ENCODE measurements around the gene MMRN2. TPM values are rescaled to one million over a fixed set of nuclear protein-coding genes. Genes with fewer than 3 reads are reported as not detected.

Gene MMRN2
- total RNA-seq, 2 donors from 2014 or later, result 16.8 to 17.4 TPM

DNA sequence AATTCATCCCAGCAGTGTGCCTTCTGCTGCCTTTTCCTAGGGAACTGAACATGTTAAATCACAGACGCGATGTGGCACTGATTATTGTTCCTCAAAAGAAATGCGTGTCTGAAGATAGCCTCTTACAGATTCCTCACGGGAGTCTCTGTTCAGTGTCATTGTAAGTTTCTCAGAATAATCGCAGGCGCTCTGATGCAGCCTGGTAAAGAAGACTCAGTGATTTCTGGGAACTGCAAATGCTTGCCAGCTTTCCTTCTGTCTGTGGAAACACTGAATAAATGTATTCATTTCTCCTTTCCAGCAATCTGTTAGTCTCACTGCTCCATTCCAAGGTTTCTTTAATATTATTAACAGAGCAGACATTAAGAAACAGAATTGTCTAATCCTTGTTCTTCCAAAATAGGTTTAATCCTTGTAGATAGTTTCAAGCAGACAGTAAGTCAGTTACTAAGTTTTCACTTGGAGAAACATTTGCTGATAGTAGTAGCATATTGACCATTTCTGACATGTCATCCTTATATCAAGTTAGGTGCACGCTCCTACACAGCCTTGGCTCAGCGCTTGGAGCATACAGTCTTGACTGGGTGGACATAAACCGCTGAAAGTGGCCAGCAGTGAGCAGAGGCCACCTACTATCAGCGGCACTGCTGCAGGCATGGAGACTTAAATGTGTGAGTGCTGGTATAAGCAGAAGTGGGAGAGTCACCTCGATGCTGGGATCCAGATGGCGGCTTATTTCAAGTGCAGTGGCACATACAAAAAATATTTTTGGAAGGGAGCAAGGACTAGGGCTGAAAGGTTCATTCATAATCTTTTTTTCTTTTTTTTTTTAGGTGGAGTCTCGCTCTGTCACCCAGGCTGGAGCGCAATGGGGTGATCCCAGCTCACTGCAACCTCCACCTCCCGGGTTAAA lies 27.7 kb downstream of the MMRN2 start:
- TF ChIP-seq, protein P1, sequence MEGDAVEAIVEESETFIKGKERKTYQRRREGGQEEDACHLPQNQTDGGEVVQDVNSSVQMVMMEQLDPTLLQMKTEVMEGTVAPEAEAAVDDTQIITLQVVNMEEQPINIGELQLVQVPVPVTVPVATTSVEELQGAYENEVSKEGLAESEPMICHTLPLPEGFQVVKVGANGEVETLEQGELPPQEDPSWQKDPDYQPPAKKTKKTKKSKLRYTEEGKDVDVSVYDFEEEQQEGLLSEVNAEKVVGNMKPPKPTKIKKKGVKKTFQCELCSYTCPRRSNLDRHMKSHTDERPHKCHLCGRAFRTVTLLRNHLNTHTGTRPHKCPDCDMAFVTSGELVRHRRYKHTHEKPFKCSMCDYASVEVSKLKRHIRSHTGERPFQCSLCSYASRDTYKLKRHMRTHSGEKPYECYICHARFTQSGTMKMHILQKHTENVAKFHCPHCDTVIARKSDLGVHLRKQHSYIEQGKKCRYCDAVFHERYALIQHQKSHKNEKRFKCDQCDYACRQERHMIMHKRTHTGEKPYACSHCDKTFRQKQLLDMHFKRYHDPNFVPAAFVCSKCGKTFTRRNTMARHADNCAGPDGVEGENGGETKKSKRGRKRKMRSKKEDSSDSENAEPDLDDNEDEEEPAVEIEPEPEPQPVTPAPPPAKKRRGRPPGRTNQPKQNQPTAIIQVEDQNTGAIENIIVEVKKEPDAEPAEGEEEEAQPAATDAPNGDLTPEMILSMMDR (IDR thresholded peaks at IDR 0.05), result no peak
- no peak for TF ChIP-seq POLR2A (IDR thresholded peaks at IDR 0.05)
- WGBS, 2 donors, result 85 to 94% methylated on average over 15 of the region's 15 CpGs
- peaks cover 0 to 2% of the 10 kb centered on the region in 2 donors for H3K36me3 ChIP-seq (replicated peaks in 1 of 2; ENCODE audit: insufficient read depth in 1 of 2, low read depth in 2 of 2)
- no peak overlapping the region for H3K27ac ChIP-seq
- no peaks in the 10 kb centered on the region for H3K9me3 ChIP-seq
- DNase-seq, result no peak
- H3K4me3 ChIP-seq, result no peak overlapping the region
- H3K27me3 ChIP-seq, result no peaks in the 10 kb centered on the region
- no peak for ATAC-seq
- intact Hi-C loops (cut with DNase I), result no loop called here
- H3K4me1 ChIP-seq, result no peaks in the 10 kb centered on the region

- H3K27ac ChIP-seq, result peak overlapping the region in 3 of 4 donors; percentile 14 to 54 (median 38)
- no peak for TF ChIP-seq POLR2A (IDR thresholded peaks at IDR 0.05)
- TF ChIP-seq, protein P1 (IDR thresholded peaks at IDR 0.05), result no peak
- peak in 3 of 4 donors; percentile 64 to 77 (median 73) for DNase-seq
- intact Hi-C loops (cut with DNase I), result no loop called here
- peaks cover 11% of the 10 kb centered on the region for H3K4me1 ChIP-seq
- WGBS, 2 donors, result 57 to 78% methylated on average over 9 of the region's 9 CpGs
- H3K9me3 ChIP-seq, result no peaks in the 10 kb centered on the region
- H3K27me3 ChIP-seq, result no peaks in the 10 kb centered on the region
- ATAC-seq, result peak; percentile 81
- peaks cover 0 to 7% of the 10 kb centered on the region in 2 donors for H3K36me3 ChIP-seq (replicated peaks in 1 of 2; ENCODE audit: insufficient read depth in 1 of 2, low read depth in 2 of 2)
- no peak overlapping the region for H3K4me3 ChIP-seq
These were observed 34.9 kb downstream of the MMRN2 start for GRCh38 chr10:86922553-86922961.

DNA sequence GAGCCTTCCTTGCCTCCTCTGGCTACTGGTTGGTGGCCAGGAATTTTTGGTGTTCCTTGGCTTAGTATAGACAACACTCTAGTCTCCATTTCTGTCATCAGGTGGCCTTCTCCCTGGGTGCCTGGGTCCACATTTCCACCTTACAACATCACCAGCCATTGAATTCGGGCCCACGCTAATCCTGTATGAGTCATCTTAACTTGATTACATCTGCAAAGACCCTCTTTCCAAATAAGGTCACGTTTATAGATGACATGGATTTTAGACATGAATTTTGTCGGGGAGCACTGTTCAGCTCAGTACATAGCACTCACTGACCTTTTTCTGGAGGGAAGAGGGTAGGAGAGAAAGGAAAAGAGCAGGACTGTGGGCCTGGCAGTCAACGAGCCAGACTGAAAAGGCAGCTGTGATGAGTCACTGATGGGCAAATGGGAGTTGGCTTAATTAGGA lies 39.4 kb downstream of the MMRN2 start:
- no peak overlapping the region for H3K27ac ChIP-seq
- TF ChIP-seq, protein P1 (IDR thresholded peaks at IDR 0.05), result no peak
- no peak for TF ChIP-seq POLR2A (IDR thresholded peaks at IDR 0.05)
- DNase-seq, result no peak

DNA sequence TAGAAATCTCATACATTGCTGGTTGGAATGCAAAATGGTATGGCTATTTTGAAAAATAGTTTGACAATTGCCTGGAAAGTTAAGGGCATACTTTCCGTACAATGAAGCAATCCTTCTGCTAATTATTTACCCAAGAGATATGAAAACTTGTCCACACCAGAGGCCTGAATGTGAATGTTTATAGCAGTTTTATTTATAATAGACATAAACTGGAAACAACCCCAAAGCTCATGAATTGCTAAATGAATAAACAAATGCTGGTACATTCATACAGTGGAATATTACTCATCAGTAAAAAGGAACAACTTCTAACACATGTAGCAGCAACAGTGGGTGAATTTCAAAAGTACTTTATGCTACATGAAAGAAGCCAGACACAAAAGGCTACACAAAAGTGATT lies 42.7 kb downstream of the MMRN2 start:
- Histone ChIP-seq H3K4me3 (no peak overlapping the region), H3K36me3 (replicated peaks in 1 of 2; ENCODE audit: insufficient read depth in 1 of 2, low read depth in 2 of 2) (peaks cover 0 to 3% of the 10 kb centered on the region in 2 donors), H3K27me3 (no peaks in the 10 kb centered on the region), H3K27ac (no peak overlapping the region), H3K9me3 (no peaks in the 10 kb centered on the region), H3K4me1 (no peaks in the 10 kb centered on the region)
- intact Hi-C loops (cut with DNase I), result no loop called here
- no peak for TF ChIP-seq POLR2A (IDR thresholded peaks at IDR 0.05)
- TF ChIP-seq, protein P1 (IDR thresholded peaks at IDR 0.05), result no peak
- WGBS, 2 donors, result 39 to 55% methylated on average over 1 of the region's 1 CpG
- ATAC-seq (no peak), DNase-seq (no peak)

More for the DNA sequence above, 39.4 kb downstream of the MMRN2 start:
- intact Hi-C loops (cut with DNase I), result no loop called here
- Histone ChIP-seq H3K9me3 (no peaks in the 10 kb centered on the region), H3K36me3 (replicated peaks in 1 of 2; ENCODE audit: insufficient read depth in 1 of 2, low read depth in 2 of 2) (peaks cover 0 to 7% of the 10 kb centered on the region in 2 donors), H3K4me1 (peaks cover 10% of the 10 kb centered on the region), H3K4me3 (no peak overlapping the region), H3K27me3 (no peaks in the 10 kb centered on the region)
- no peak for ATAC-seq
- 78 to 82% methylated on average over 5 of the region's 5 CpGs for WGBS, 2 donors

Measured in body of pancreas (tissue), 4 donors.